Astrocyte (in vitro differentiated cells and primary cell): ENCODE results near the gene DHCR7. TPM values are rescaled to one million over a fixed set of nuclear protein-coding genes. Genes with fewer than 3 reads are reported as not detected.

Experiments used
- DNase-seq: peaks from one replicate; pipeline ENCODE4 v3.0.0-alpha.2; 2010; ENCODE audit warnings: low read depth
- FAIRE-seq: peaks from 2 replicates; lab custom pipeline; 2011; peaks lifted over from hg19 to GRCh38; lab: Jason Lieb, UNC
- H2AFZ ChIP-seq: 2 replicates; pipeline ENCODE4 v1.6.0; 2012; ENCODE audit warnings: low read depth, low read length, inconsistent platforms
- H3K27ac ChIP-seq: 2 replicates; pipeline ENCODE4 v1.5.1; 2011; ENCODE audit warnings: low read depth, low read length, inconsistent platforms
- H3K27me3 ChIP-seq: 2 replicates; pipeline ENCODE4 v1.6.0; 2011; ENCODE audit warnings: low read length, inconsistent platforms; ENCODE audit not compliant: insufficient read depth
- H3K36me3 ChIP-seq: 2 replicates; pipeline ENCODE4 v1.5.1; 2011; ENCODE audit warnings: low read length, inconsistent platforms; ENCODE audit not compliant: insufficient read depth
- H3K4me1 ChIP-seq: 2 replicates; pipeline ENCODE4 v1.5.1; 2011; ENCODE audit warnings: low read length, inconsistent platforms; ENCODE audit not compliant: insufficient read depth
- H3K4me2 ChIP-seq: 2 replicates; pipeline ENCODE4 v1.6.0; 2012; ENCODE audit warnings: low read length, inconsistent platforms
- H3K4me3 ChIP-seq: 2 replicates; pipeline ENCODE4 v1.5.1; 2011; ENCODE audit warnings: low read depth, mild to moderate bottlenecking, low read length, inconsistent platforms; ENCODE audit not compliant: insufficient read depth
- H3K79me2 ChIP-seq: 2 replicates; pipeline ENCODE4 v1.6.0; 2012; ENCODE audit warnings: mild to moderate bottlenecking, low read length, inconsistent platforms; ENCODE audit not compliant: insufficient read depth
- H3K9ac ChIP-seq: 2 replicates; pipeline ENCODE4 v1.6.0; 2012; ENCODE audit warnings: mild to moderate bottlenecking, low read length, inconsistent platforms
- H3K9me3 ChIP-seq: 2 replicates; pipeline ENCODE4 v1.5.1; 2012; ENCODE audit warnings: low read depth, mild to moderate bottlenecking, low read length, inconsistent platforms; ENCODE audit not compliant: insufficient read depth
- H4K20me1 ChIP-seq: 2 replicates; pipeline ENCODE4 v1.6.0; 2012; ENCODE audit warnings: low read length, inconsistent platforms; ENCODE audit not compliant: insufficient read depth
- H3K27ac Mint-ChIP-seq: one replicate; pipeline ENCODE4 v1.8.0; 2021; ENCODE audit warnings: mild to moderate bottlenecking, mixed read lengths; ENCODE audit not compliant: unreplicated experiment
- H3K27me3 Mint-ChIP-seq: one replicate; pipeline ENCODE4 v1.8.0; 2021; ENCODE audit warnings: low read depth, mixed read lengths; ENCODE audit not compliant: unreplicated experiment
- H3K36me3 Mint-ChIP-seq: one replicate; pipeline ENCODE4 v1.8.0; 2021; ENCODE audit warnings: low read depth, mixed read lengths; ENCODE audit not compliant: unreplicated experiment
- H3K4me1 Mint-ChIP-seq: one replicate; pipeline ENCODE4 v1.8.0; 2021; ENCODE audit warnings: low read depth, mixed read lengths; ENCODE audit not compliant: unreplicated experiment
- H3K4me3 Mint-ChIP-seq: one replicate; pipeline ENCODE4 v1.8.0; 2021; ENCODE audit warnings: mild to moderate bottlenecking, moderate library complexity, mixed read lengths; ENCODE audit not compliant: unreplicated experiment
- H3K9me3 Mint-ChIP-seq: one replicate; pipeline ENCODE4 v1.8.0; 2021; ENCODE audit warnings: mild to moderate bottlenecking, mixed read lengths; ENCODE audit not compliant: unreplicated experiment
- EZH2 ChIP-seq: IDR thresholded peaks from 2 replicates; pipeline ENCODE4 v1.6.1; 2012; ENCODE audit warnings: mild to moderate bottlenecking, low read length, inconsistent platforms; ENCODE audit not compliant: insufficient read depth
- total RNA-seq: library from RNA; stranded (reverse); gene quantifications from 2 replicates; pipeline ENCODE4 v1.2.1, GENCODE V29; 2021
- TF ChIP-seq, protein P1 (sequence below): IDR thresholded peaks from 2 replicates; pipeline ENCODE4 v1.5.1; 2011; ENCODE audit warnings: low read depth, mild to moderate bottlenecking, inconsistent platforms, low read length, moderate library complexity; ENCODE audit not compliant: insufficient read depth

Gene DHCR7
- total RNA-seq, 1 donor from 2014 or later = 92.8 TPM

DNA sequence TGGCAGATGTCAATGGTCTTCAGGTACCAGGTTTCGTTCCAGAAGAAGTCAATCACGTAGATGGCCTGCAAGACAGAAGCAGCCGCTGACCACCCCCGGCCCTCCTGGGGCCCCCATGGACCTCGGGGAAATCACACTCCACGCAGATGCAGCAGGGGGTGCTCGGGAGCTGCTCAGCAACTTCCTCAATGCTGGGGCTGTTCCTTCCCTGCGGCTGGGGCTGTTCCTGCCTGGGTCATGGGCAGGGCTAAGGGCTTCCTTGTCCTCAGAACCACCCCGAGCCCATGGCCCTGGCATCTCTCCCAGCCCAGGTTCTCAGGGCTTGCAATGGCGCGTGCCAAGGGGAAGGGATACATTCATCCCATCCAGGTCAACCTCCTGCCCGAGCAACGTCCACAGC is 10.3 kb downstream of the DHCR7 start:
- Histone ChIP-seq H3K4me1 (no peaks in the 10 kb centered on the region), H3K4me2 (no peak overlapping the region), H3K4me3 (no peak overlapping the region), H3K9ac (no peak overlapping the region), H3K9me3 (no peaks in the 10 kb centered on the region), H2AFZ (no peak overlapping the region), H4K20me1 (peaks cover 8% of the 10 kb centered on the region), H3K27ac (no peak overlapping the region), H3K27me3 (no peaks in the 10 kb centered on the region), H3K36me3 (peaks cover 17% of the 10 kb centered on the region), H3K79me2 (no peaks in the 10 kb centered on the region)
- H3K27me3 Mint-ChIP-seq = no peaks in the 10 kb centered on the region
- H3K4me3 Mint-ChIP-seq = peak overlapping the region; percentile 14
- no peaks in the 10 kb centered on the region for H3K4me1 Mint-ChIP-seq
- no peaks in the 10 kb centered on the region for H3K9me3 Mint-ChIP-seq
- no peak for FAIRE-seq
- TF ChIP-seq EZH2 = no peak
- TF ChIP-seq, protein P1, sequence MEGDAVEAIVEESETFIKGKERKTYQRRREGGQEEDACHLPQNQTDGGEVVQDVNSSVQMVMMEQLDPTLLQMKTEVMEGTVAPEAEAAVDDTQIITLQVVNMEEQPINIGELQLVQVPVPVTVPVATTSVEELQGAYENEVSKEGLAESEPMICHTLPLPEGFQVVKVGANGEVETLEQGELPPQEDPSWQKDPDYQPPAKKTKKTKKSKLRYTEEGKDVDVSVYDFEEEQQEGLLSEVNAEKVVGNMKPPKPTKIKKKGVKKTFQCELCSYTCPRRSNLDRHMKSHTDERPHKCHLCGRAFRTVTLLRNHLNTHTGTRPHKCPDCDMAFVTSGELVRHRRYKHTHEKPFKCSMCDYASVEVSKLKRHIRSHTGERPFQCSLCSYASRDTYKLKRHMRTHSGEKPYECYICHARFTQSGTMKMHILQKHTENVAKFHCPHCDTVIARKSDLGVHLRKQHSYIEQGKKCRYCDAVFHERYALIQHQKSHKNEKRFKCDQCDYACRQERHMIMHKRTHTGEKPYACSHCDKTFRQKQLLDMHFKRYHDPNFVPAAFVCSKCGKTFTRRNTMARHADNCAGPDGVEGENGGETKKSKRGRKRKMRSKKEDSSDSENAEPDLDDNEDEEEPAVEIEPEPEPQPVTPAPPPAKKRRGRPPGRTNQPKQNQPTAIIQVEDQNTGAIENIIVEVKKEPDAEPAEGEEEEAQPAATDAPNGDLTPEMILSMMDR = no peak
- DNase-seq = no peak
- H3K36me3 Mint-ChIP-seq = peaks cover 24% of the 10 kb centered on the region
- no peak overlapping the region for H3K27ac Mint-ChIP-seq

DNA sequence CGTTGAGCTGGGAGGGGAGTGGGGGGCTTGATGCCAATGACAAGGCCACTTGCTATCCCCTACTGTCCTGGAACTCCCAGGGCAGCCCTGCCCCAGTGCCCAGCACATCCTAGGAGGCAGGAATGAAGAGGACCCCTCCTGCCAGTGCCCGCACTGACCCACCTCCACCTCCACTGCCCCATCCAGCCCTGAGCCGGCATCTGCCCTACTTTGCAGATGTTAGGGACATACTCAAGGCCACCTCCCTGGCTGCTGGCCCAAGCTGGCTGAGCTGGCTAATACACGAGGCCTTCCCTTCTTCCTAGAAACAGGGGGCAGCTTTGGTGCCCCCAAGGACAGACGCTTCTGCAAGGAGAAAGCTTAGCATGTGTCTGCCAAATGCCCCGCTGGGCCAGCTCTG is 10.8 kb downstream of the DHCR7 start:
- no peaks in the 10 kb centered on the region for H3K27me3 Mint-ChIP-seq
- H3K27ac Mint-ChIP-seq = no peak overlapping the region
- no peaks in the 10 kb centered on the region for H3K9me3 ChIP-seq
- no peak for DNase-seq
- H3K4me1 Mint-ChIP-seq = no peaks in the 10 kb centered on the region
- no peaks in the 10 kb centered on the region for H3K4me1 ChIP-seq
- no peaks in the 10 kb centered on the region for H3K27me3 ChIP-seq
- peaks cover 8% of the 10 kb centered on the region for H4K20me1 ChIP-seq
- no peak overlapping the region for H2AFZ ChIP-seq
- H3K9ac ChIP-seq = no peak overlapping the region
- H3K9me3 Mint-ChIP-seq = no peaks in the 10 kb centered on the region
- H3K4me3 ChIP-seq = no peak overlapping the region
- TF ChIP-seq EZH2 = no peak
- TF ChIP-seq, protein P1 = no peak
- no peak overlapping the region for H3K4me2 ChIP-seq
- H3K36me3 ChIP-seq = peaks cover 17% of the 10 kb centered on the region
- H3K4me3 Mint-ChIP-seq = peak overlapping the region; percentile 14
- H3K36me3 Mint-ChIP-seq = peaks cover 24% of the 10 kb centered on the region
- no peak for FAIRE-seq
- no peaks in the 10 kb centered on the region for H3K79me2 ChIP-seq
- H3K27ac ChIP-seq = no peak overlapping the region

DNA sequence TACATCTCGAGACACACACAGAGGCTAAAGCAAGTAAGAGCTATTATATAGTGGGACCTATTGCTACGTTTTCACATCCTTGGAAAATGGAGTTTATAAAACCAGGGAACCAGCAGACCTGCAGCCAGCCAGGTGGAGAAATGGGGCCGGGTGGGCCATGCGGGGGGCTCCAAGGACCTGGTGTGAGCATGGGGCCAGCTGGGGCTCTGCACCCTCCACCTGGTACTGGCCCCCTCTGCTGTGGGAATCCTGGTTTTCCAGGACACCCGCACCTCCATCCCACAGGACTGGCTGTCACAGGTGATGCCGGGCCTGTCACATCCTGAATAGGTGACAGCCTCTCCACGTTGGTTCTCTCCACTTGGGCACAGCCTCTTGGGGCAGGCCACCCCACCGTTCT is 11.3 kb downstream of the DHCR7 start:
- Histone ChIP-seq H4K20me1 (peaks cover 8% of the 10 kb centered on the region), H3K79me2 (no peaks in the 10 kb centered on the region), H3K36me3 (peaks cover 17% of the 10 kb centered on the region), H3K27ac (no peak overlapping the region), H3K27me3 (no peaks in the 10 kb centered on the region), H3K9me3 (no peaks in the 10 kb centered on the region), H3K4me2 (no peak overlapping the region), H2AFZ (no peak overlapping the region), H3K4me1 (no peaks in the 10 kb centered on the region), H3K9ac (no peak overlapping the region), H3K4me3 (no peak overlapping the region)
- no peak overlapping the region for H3K4me3 Mint-ChIP-seq
- H3K36me3 Mint-ChIP-seq = peaks cover 20% of the 10 kb centered on the region
- H3K27me3 Mint-ChIP-seq = no peaks in the 10 kb centered on the region
- no peak overlapping the region for H3K27ac Mint-ChIP-seq
- no peak for TF ChIP-seq EZH2
- TF ChIP-seq, protein P1 = no peak
- FAIRE-seq = no peak
- H3K4me1 Mint-ChIP-seq = no peaks in the 10 kb centered on the region
- H3K9me3 Mint-ChIP-seq = no peaks in the 10 kb centered on the region
- no peak for DNase-seq
